Hepatocyte (in vitro differentiated cells): ENCODE measurements around the gene PFN3. TPM values are rescaled to one million over a fixed set of nuclear protein-coding genes. Genes with fewer than 3 reads are reported as not detected.

Experiments used
- DNase-seq: peaks from one replicate; pipeline ENCODE4 v3.0.0-alpha.2; 2016; ENCODE audit warnings: low spot score
- H2AFZ ChIP-seq: fragments of 200-600 bp; sonication (generic); 2 replicates; pipeline ENCODE4 v1.6.0; 2016; ENCODE audit warnings: antibody characterized with exemption, mild to moderate bottlenecking
- H3K27ac ChIP-seq: fragments of 200-600 bp; sonication (generic); 2 replicates; pipeline ENCODE4 v1.5.1; 2016; ENCODE audit warnings: mild to moderate bottlenecking
- H3K27me3 ChIP-seq: fragments of 200-600 bp; sonication (generic); 2 replicates; pipeline ENCODE4 v1.6.1; 2016
- H3K36me3 ChIP-seq: fragments of 200-600 bp; sonication (generic); replicated peaks from 2 replicates; pipeline ENCODE4 v1.5.1; 2016; ENCODE audit warnings: low read depth; ENCODE audit not compliant: insufficient read depth
- H3K4me1 ChIP-seq: fragments of 200-600 bp; sonication (generic); 2 replicates; pipeline ENCODE4 v1.5.1; 2016; ENCODE audit warnings: mild to moderate bottlenecking, moderate library complexity; ENCODE audit not compliant: insufficient read depth
- H3K4me2 ChIP-seq: fragments of 200-600 bp; sonication (generic); 2 replicates; pipeline ENCODE4 v1.6.0; 2016
- H3K4me3 ChIP-seq: fragments of 200-600 bp; sonication (generic); 2 replicates; pipeline ENCODE4 v1.5.1; 2016; ENCODE audit warnings: mild to moderate bottlenecking
- H3K79me2 ChIP-seq: fragments of 200-600 bp; sonication (generic); 2 replicates; pipeline ENCODE4 v1.6.0; 2017; ENCODE audit warnings: mild to moderate bottlenecking
- H3K9me2 ChIP-seq: fragments of 200-600 bp; sonication (generic); replicated peaks from 2 replicates; pipeline ENCODE4 v1.6.0; 2017; ENCODE audit warnings: mild to moderate bottlenecking; ENCODE audit not compliant: insufficient read depth
- H3K9me3 ChIP-seq: fragments of 200-600 bp; sonication (generic); 2 replicates; pipeline ENCODE4 v1.5.1; 2016; ENCODE audit warnings: low read depth, mild to moderate bottlenecking
- H4K20me1 ChIP-seq: fragments of 200-600 bp; sonication (generic); 2 replicates; pipeline ENCODE4 v1.6.0; 2016; ENCODE audit warnings: mild to moderate bottlenecking; ENCODE audit not compliant: insufficient read depth, poor library complexity, severe bottlenecking
- EZH2 ChIP-seq: fragments of 200-600 bp; sonication (generic); IDR thresholded peaks from 2 replicates; pipeline ENCODE4 v1.6.1; 2016; ENCODE audit warnings: antibody characterized with exemption, mild to moderate bottlenecking, borderline replicate concordance
- EZH2phosphoT487 ChIP-seq: fragments of 200-600 bp; sonication (generic); IDR thresholded peaks from one replicate; pipeline ENCODE4 v1.6.1; 2018; ENCODE audit warnings: antibody characterized with exemption, mild to moderate bottlenecking, low read depth, moderate library complexity; ENCODE audit not compliant: unreplicated experiment, severe bottlenecking
- WGBS: methylation state at CpG from one replicate; pipeline ENCODE4 v1.1.6; 2016; ENCODE audit warnings: low lambda C conversion rate; ENCODE audit errors: missing lambda C conversion rate; 5-methylcytosine and 5-hydroxymethylcytosine counted together
- polyA plus RNA-seq: library from polyadenylated mRNA; unstranded; fragments of >200 nt; fragmentation: Nextera tagmentation; extraction: Ambion mirVana; gene quantifications from 2 replicates; pipeline ENCODE4 v1.2.1, GENCODE V29; 2016
- total RNA-seq: library from RNA; depleted of rRNA; stranded (reverse); fragments of >200 nt; gene quantifications from 2 replicates; pipeline ENCODE4 v1.2.3, GENCODE V29; 2014
- TF ChIP-seq, protein P1 (sequence below): fragments of 200-600 bp; sonication (generic); IDR thresholded peaks from 2 replicates; pipeline ENCODE4 v1.5.1; 2016; ENCODE audit warnings: antibody characterized with exemption, mild to moderate bottlenecking; ENCODE audit not compliant: poor library complexity

Gene PFN3
- total and polyA plus RNA-seq, 2 experiments from 2014 or later = not detected

DNA sequence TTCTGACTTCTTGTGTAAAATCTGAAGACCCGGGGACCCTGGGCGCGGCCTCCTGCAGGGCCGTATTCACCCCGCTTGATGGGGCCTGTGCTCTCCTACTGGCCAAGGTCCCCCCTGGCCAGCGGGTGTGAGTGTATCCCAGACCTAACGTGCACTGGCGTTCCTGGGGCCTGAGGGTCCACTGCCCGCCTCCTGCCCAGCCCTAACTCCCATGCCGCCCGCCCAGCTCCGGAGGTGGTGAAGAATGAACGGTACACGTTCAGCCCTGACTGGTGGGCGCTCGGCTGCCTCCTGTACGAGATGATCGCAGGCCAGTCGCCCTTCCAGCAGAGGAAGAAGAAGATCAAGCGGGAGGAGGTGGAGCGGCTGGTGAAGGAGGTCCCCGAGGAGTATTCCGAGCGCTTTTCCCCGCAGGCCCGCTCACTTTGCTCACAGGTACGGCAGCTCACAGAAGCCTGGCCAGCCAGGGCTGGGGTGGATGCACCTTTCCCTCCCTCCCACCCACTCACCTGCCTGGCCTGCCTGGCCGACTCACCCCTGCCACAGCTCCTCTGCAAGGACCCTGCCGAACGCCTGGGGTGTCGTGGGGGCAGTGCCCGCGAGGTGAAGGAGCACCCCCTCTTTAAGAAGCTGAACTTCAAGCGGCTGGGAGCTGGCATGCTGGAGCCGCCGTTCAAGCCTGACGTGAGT, 35.5 kb upstream of the PFN3 start:
- no peak overlapping the region for H3K27ac ChIP-seq
- TF ChIP-seq EZH2phosphoT487 (no peak), EZH2 (no peak)
- TF ChIP-seq, protein P1, sequence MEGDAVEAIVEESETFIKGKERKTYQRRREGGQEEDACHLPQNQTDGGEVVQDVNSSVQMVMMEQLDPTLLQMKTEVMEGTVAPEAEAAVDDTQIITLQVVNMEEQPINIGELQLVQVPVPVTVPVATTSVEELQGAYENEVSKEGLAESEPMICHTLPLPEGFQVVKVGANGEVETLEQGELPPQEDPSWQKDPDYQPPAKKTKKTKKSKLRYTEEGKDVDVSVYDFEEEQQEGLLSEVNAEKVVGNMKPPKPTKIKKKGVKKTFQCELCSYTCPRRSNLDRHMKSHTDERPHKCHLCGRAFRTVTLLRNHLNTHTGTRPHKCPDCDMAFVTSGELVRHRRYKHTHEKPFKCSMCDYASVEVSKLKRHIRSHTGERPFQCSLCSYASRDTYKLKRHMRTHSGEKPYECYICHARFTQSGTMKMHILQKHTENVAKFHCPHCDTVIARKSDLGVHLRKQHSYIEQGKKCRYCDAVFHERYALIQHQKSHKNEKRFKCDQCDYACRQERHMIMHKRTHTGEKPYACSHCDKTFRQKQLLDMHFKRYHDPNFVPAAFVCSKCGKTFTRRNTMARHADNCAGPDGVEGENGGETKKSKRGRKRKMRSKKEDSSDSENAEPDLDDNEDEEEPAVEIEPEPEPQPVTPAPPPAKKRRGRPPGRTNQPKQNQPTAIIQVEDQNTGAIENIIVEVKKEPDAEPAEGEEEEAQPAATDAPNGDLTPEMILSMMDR = no peak
- H3K4me2 ChIP-seq = no peak overlapping the region
- no peak overlapping the region for H3K4me3 ChIP-seq
- no peaks in the 10 kb centered on the region for H3K9me3 ChIP-seq
- no peak overlapping the region for H2AFZ ChIP-seq
- H3K27me3 ChIP-seq = no peaks in the 10 kb centered on the region
- H3K36me3 ChIP-seq = no peaks in the 10 kb centered on the region
- H3K4me1 ChIP-seq = no peaks in the 10 kb centered on the region
- DNase-seq = no peak
- no peaks in the 10 kb centered on the region for H4K20me1 ChIP-seq
- H3K79me2 ChIP-seq = no peaks in the 10 kb centered on the region
- no peaks in the 10 kb centered on the region for H3K9me2 ChIP-seq
- 98% methylated on average over 37 of the region's 37 CpGs for WGBS

DNA sequence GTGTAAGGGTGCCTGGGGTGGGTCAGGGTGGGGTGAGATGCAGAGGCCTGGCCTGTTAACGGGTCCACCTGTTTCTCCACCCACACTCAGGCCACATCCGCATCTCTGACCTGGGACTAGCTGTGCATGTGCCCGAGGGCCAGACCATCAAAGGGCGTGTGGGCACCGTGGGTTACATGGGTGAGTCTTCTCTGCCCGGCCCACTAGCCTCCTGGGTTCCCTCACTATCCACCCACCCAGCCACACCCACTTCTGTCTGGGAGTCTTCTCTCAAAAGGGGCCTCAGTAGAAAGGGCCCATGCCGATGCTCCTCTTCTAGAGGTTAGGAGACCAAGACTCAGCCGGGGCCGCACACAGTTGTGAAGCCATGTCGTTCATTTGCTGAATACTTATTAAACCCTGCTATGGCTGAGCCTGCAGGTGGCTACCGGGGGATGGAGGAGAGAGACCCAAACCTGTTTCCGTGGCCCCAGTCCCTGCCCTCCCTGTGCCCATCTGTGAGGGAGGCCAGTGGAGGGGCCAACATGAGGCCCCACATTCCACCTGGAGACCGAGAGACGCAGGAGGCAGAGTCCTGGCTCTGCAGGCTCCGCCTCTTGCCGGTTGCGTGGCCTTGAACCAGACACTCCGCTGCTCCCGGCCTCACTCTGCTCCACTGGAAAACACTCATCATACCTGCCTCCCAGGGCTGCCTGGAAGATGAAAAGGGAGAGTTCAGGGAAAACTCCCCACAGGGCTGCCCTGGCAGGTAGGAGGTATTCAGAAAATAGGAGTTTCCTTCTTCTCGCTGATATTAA, 34.7 kb upstream of the PFN3 start:
- H3K27me3 ChIP-seq = no peaks in the 10 kb centered on the region
- H3K4me2 ChIP-seq = no peak overlapping the region
- no peak overlapping the region for H3K27ac ChIP-seq
- H3K4me1 ChIP-seq = no peaks in the 10 kb centered on the region
- no peaks in the 10 kb centered on the region for H3K9me3 ChIP-seq
- H2AFZ ChIP-seq = no peak overlapping the region
- TF ChIP-seq EZH2phosphoT487 (no peak), EZH2 (no peak)
- TF ChIP-seq, protein P1 = no peak
- DNase-seq = no peak
- H3K36me3 ChIP-seq = no peaks in the 10 kb centered on the region
- H3K79me2 ChIP-seq = no peaks in the 10 kb centered on the region
- WGBS = 96% methylated on average over 20 of the region's 20 CpGs
- H3K9me2 ChIP-seq = no peaks in the 10 kb centered on the region
- H3K4me3 ChIP-seq = no peak overlapping the region
- H4K20me1 ChIP-seq = no peaks in the 10 kb centered on the region

DNA sequence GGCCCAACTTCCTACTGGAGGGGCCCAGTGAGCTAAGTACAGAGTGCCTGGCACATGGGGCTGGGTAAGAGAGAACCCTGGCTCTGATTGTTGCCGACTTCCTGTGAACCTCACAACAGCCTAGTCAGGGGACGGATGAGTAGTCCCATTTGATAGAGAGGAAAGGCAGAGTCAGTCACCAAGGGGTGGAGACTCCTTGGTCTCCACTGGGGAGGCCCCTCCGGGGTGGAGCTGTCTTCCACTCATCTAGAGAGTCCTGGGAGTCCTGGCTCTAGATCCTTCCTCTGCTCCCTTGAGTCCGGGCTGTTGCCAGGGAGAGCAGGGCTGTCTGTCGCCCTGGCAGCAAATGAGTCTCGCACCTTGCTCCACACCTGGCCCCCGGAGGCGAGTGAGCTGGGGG, 34.0 kb upstream of the PFN3 start:
- 95% methylated on average over 8 of the region's 8 CpGs for WGBS
- no peak overlapping the region for H3K27ac ChIP-seq
- TF ChIP-seq, protein P1 = no peak
- TF ChIP-seq EZH2 (no peak), EZH2phosphoT487 (no peak)
- no peaks in the 10 kb centered on the region for H3K4me1 ChIP-seq
- no peaks in the 10 kb centered on the region for H3K9me2 ChIP-seq
- no peak overlapping the region for H3K4me3 ChIP-seq
- no peaks in the 10 kb centered on the region for H3K36me3 ChIP-seq
- no peak overlapping the region for H3K4me2 ChIP-seq
- no peak overlapping the region for H2AFZ ChIP-seq
- no peaks in the 10 kb centered on the region for H3K9me3 ChIP-seq
- H3K79me2 ChIP-seq = peaks cover 4% of the 10 kb centered on the region
- no peaks in the 10 kb centered on the region for H3K27me3 ChIP-seq
- DNase-seq = no peak
- H4K20me1 ChIP-seq = no peaks in the 10 kb centered on the region
